Activated CD8-positive, alpha-beta T cell treated with anti-CD3 and anti-CD28 coated beads, Interleukin-2, amount 10 ng/mL, durations not matched to agents 7 days and 5 days (primary cell): ENCODE data around the gene AKAP5. TPM values are rescaled to one million over a fixed set of nuclear protein-coding genes. Genes with fewer than 3 reads are reported as not detected.
A peak's percentile ranks its signal among the peaks of the same experiment; 100 is the strongest.

Source experiments
- ATAC-seq: fragments of 150-1000 bp; cut with Tn5 transposase; one replicate; pipeline ENCODE4 v1.10.0; 2021; ENCODE audit warnings: moderate library complexity
- CTCF ChIA-PET: fragments of 350-600 bp; sonication (Branson Sonifier 250); formaldehyde crosslinking; loops from one replicate; lab custom pipeline; 2021; ENCODE audit warnings: antibody characterized with exemption; lab: Charles Lee
- POLR2A ChIA-PET: fragments of 350-600 bp; sonication (Branson Sonifier 250); formaldehyde crosslinking; loops from one replicate; lab custom pipeline; 2021; ENCODE audit warnings: antibody characterized with exemption; lab: Charles Lee
- DNase-seq: peaks from one replicate; pipeline ENCODE4 v3.0.0-alpha.2; 2020
- H3K27ac Mint-ChIP-seq: one replicate; pipeline ENCODE4 v1.8.0; 2021; ENCODE audit warnings: mild to moderate bottlenecking, mixed read lengths
- H3K27me3 Mint-ChIP-seq: one replicate; pipeline ENCODE4 v1.8.0; 2021; ENCODE audit warnings: low read depth, mixed read lengths
- H3K36me3 Mint-ChIP-seq: one replicate; pipeline ENCODE4 v1.8.0; 2021; ENCODE audit warnings: low read depth, mixed read lengths
- H3K4me1 Mint-ChIP-seq: one replicate; pipeline ENCODE4 v1.8.0; 2021; ENCODE audit warnings: low read depth, mixed read lengths
- H3K4me3 Mint-ChIP-seq: one replicate; pipeline ENCODE4 v1.8.0; 2021; ENCODE audit warnings: mild to moderate bottlenecking, mixed read lengths
- H3K9me3 Mint-ChIP-seq: one replicate; pipeline ENCODE4 v1.8.0; 2022; ENCODE audit warnings: mixed read lengths; ENCODE audit not compliant: insufficient read depth
- total RNA-seq, 2 experiments: library from RNA; stranded (reverse); gene quantifications; one replicate each; pipeline ENCODE4 v1.2.3, GENCODE V29; 2021

The AKAP5 gene
- total RNA-seq, result 1 to 10 TPM; 1.9 to 2.1 TPM

GRCh38 chr14:64465191-64465822 lies at the start of gene AKAP5:
AKAP5 (plus strand) TSS chr14:64465499; CDS start chr14:64468395, 2,896 bp downstream.
- Mint-ChIP-seq H3K27me3 (peaks cover 4% of the 10 kb centered on the region), H3K4me3 (peak within 1 kb of the TSS; percentile 80), H3K4me1 (peaks cover 40% of the 10 kb centered on the region), H3K27ac (peak within 1 kb of the TSS; percentile 71), H3K36me3 (peaks cover 13% of the 10 kb centered on the region), H3K9me3 (no peaks in the 10 kb centered on the region)
- POLR2A ChIA-PET, result interaction anchor here (0.8 to 1.9 kb wide), 5 partner anchors 17 to 78 kb away, joined by 3 to 7 read pairs (median 6); partner anchors contain the start of genes MTHFD1 and ZBTB1
- CTCF ChIA-PET, result interaction anchor here (1.0 to 3.7 kb wide), 10 partner anchors 12 to 122 kb away, joined by 3 to 27 read pairs (median 7); partner anchors contain the start of gene ZBTB25
- DNase-seq, result peak; percentile 71
- ATAC-seq, result peak; percentile 92

GRCh38 chr14:64416348-64416932 lies 48.9 kb upstream of the AKAP5 start:
- ChIA-PET CTCF (interaction anchor here (1.6 to 8.3 kb wide), 3 partner anchors 15 to 62 kb away, joined by 4 to 89 read pairs (median 4); no protein-coding TSS in a partner anchor), POLR2A (interaction anchor here (1.1 kb wide), 1 partner anchor 29 kb away, joined by 3 read pairs; no protein-coding TSS in a partner anchor)
- peaks cover 33% of the 10 kb centered on the region for H3K4me1 Mint-ChIP-seq
- H3K9me3 Mint-ChIP-seq, result no peaks in the 10 kb centered on the region
- DNase-seq (no peak), ATAC-seq (no peak)
- no peaks in the 10 kb centered on the region for H3K27me3 Mint-ChIP-seq
- no peak overlapping the region for H3K4me3 Mint-ChIP-seq
- H3K27ac Mint-ChIP-seq, result no peak overlapping the region
- peaks cover 74% of the 10 kb centered on the region for H3K36me3 Mint-ChIP-seq

- POLR2A ChIA-PET, result interaction anchor here (1.1 kb wide), 1 partner anchor 30 kb away, joined by 3 read pairs; no protein-coding TSS in a partner anchor
- Mint-ChIP-seq H3K27me3 (no peaks in the 10 kb centered on the region), H3K27ac (no peak overlapping the region), H3K4me3 (no peak overlapping the region), H3K4me1 (peaks cover 25% of the 10 kb centered on the region), H3K9me3 (no peaks in the 10 kb centered on the region), H3K36me3 (peaks cover 72% of the 10 kb centered on the region)
- ATAC-seq (no peak), DNase-seq (no peak)
- CTCF ChIA-PET, result interaction anchor here (1.6 to 8.3 kb wide), 3 partner anchors 14 to 61 kb away, joined by 4 to 89 read pairs (median 4); no protein-coding TSS in a partner anchor
Measured at GRCh38 chr14:64417055-64417770, 48.1 kb upstream of the AKAP5 start.

- ATAC-seq, result no peak
Measured at GRCh38 chr14:64417771-64418125, 47.6 kb upstream of the AKAP5 start.

GRCh38 chr14:64419003-64419402 lies 46.3 kb upstream of the AKAP5 start:
- POLR2A ChIA-PET, result no interaction called here
- Mint-ChIP-seq H3K27ac (peak overlapping the region; percentile 33), H3K27me3 (no peaks in the 10 kb centered on the region), H3K9me3 (no peaks in the 10 kb centered on the region), H3K4me3 (no peak overlapping the region), H3K36me3 (peaks cover 76% of the 10 kb centered on the region), H3K4me1 (peaks cover 17% of the 10 kb centered on the region)
- CTCF ChIA-PET, result interaction anchor here (8.3 kb wide), 1 partner anchor 13 kb away, joined by 89 read pairs; no protein-coding TSS in a partner anchor
- no peak for DNase-seq
- no peak for ATAC-seq

More at GRCh38 chr14:64417771-64418125, 47.6 kb upstream of the AKAP5 start:
- H3K27ac Mint-ChIP-seq, result peak overlapping the region; percentile 20
- DNase-seq, result no peak
- H3K4me3 Mint-ChIP-seq, result no peak overlapping the region
- CTCF ChIA-PET, result interaction anchor here (1.6 to 8.3 kb wide), 3 partner anchors 14 to 61 kb away, joined by 4 to 89 read pairs (median 4); no protein-coding TSS in a partner anchor
- H3K4me1 Mint-ChIP-seq, result peaks cover 21% of the 10 kb centered on the region
- POLR2A ChIA-PET, result interaction anchor here (1.1 kb wide), 1 partner anchor 30 kb away, joined by 3 read pairs; no protein-coding TSS in a partner anchor
- H3K9me3 Mint-ChIP-seq, result no peaks in the 10 kb centered on the region
- peaks cover 75% of the 10 kb centered on the region for H3K36me3 Mint-ChIP-seq
- no peaks in the 10 kb centered on the region for H3K27me3 Mint-ChIP-seq

- CTCF ChIA-PET, result interaction anchor here (8.3 kb wide), 1 partner anchor 10 kb away, joined by 89 read pairs; no protein-coding TSS in a partner anchor
- POLR2A ChIA-PET, result interaction anchor here (1.1 to 1.3 kb wide), 2 partner anchors 33 to 80 kb away, joined by 5 to 6 read pairs; partner anchors contain the start of gene MTHFD1
- no peak for DNase-seq
Measured at GRCh38 chr14:64421166-64421565, 44.1 kb upstream of the AKAP5 start.

GRCh38 chr14:64422005-64422404 lies 43.3 kb upstream of the AKAP5 start:
- POLR2A ChIA-PET, result interaction anchor here (1.1 to 1.3 kb wide), 2 partner anchors 34 to 79 kb away, joined by 5 to 6 read pairs; partner anchors contain the start of gene MTHFD1
- H3K4me3 Mint-ChIP-seq, result no peak overlapping the region
- CTCF ChIA-PET, result interaction anchor here (1.3 to 8.3 kb wide), 2 partner anchors 8 to 10 kb away, joined by 4 to 89 read pairs; no protein-coding TSS in a partner anchor
- H3K27ac Mint-ChIP-seq, result no peak overlapping the region
- H3K4me1 Mint-ChIP-seq, result peaks cover 4% of the 10 kb centered on the region
- no peaks in the 10 kb centered on the region for H3K27me3 Mint-ChIP-seq
- peaks cover 80% of the 10 kb centered on the region for H3K36me3 Mint-ChIP-seq
- DNase-seq (no peak), ATAC-seq (no peak)
- no peaks in the 10 kb centered on the region for H3K9me3 Mint-ChIP-seq

More at GRCh38 chr14:64421166-64421565, 44.1 kb upstream of the AKAP5 start:
- H3K27ac Mint-ChIP-seq, result peak overlapping the region; percentile 28
- peaks cover 80% of the 10 kb centered on the region for H3K36me3 Mint-ChIP-seq
- ATAC-seq, result no peak
- peaks cover 7% of the 10 kb centered on the region for H3K4me1 Mint-ChIP-seq
- H3K27me3 Mint-ChIP-seq, result no peaks in the 10 kb centered on the region
- no peak overlapping the region for H3K4me3 Mint-ChIP-seq
- no peaks in the 10 kb centered on the region for H3K9me3 Mint-ChIP-seq

- ATAC-seq, result no peak
- POLR2A ChIA-PET, result interaction anchor here (0.6 to 0.7 kb wide), 2 partner anchors 12 to 35 kb away, joined by 3 to 5 read pairs; partner anchors contain the start of gene MTHFD1
- DNase-seq, result no peak
- Mint-ChIP-seq H3K36me3 (peaks cover 80% of the 10 kb centered on the region), H3K4me1 (peaks cover 4% of the 10 kb centered on the region), H3K27ac (no peak overlapping the region), H3K4me3 (no peak overlapping the region), H3K9me3 (no peaks in the 10 kb centered on the region), H3K27me3 (no peaks in the 10 kb centered on the region)
- CTCF ChIA-PET, result interaction anchor here (1.3 to 8.3 kb wide), 3 partner anchors 9 to 13 kb away, joined by 4 to 89 read pairs (median 5); no protein-coding TSS in a partner anchor
Measured at GRCh38 chr14:64422756-64423155, 42.5 kb upstream of the AKAP5 start.

GRCh38 chr14:64423987-64424386 lies 41.3 kb upstream of the AKAP5 start:
- peaks cover 76% of the 10 kb centered on the region for H3K36me3 Mint-ChIP-seq
- DNase-seq, result no peak
- peaks cover 4% of the 10 kb centered on the region for H3K4me1 Mint-ChIP-seq
- ATAC-seq, result no peak
- ChIA-PET CTCF (interaction anchor here (0.7 to 1.8 kb wide), 4 partner anchors 10 to 54 kb away, joined by 3 to 5 read pairs (median 4); no protein-coding TSS in a partner anchor), POLR2A (interaction anchor here (1.3 to 1.5 kb wide), 2 partner anchors 36 to 85 kb away, joined by 3 read pairs; no protein-coding TSS in a partner anchor)
- H3K4me3 Mint-ChIP-seq, result no peak overlapping the region
- H3K27ac Mint-ChIP-seq, result no peak overlapping the region
- no peaks in the 10 kb centered on the region for H3K27me3 Mint-ChIP-seq
- no peaks in the 10 kb centered on the region for H3K9me3 Mint-ChIP-seq

GRCh38 chr14:64434528-64434927 lies 30.8 kb upstream of the AKAP5 start:
- H3K9me3 Mint-ChIP-seq, result no peaks in the 10 kb centered on the region
- peaks cover 70% of the 10 kb centered on the region for H3K36me3 Mint-ChIP-seq
- H3K27me3 Mint-ChIP-seq, result no peaks in the 10 kb centered on the region
- peaks cover 16% of the 10 kb centered on the region for H3K4me1 Mint-ChIP-seq
- ChIA-PET CTCF (interaction anchor here (0.9 to 6.8 kb wide), 5 partner anchors 11 to 84 kb away, joined by 3 to 89 read pairs (median 3); no protein-coding TSS in a partner anchor), POLR2A (no interaction called here)
- no peak overlapping the region for H3K4me3 Mint-ChIP-seq
- DNase-seq, result no peak
- ATAC-seq, result no peak
- peak overlapping the region; percentile 47 for H3K27ac Mint-ChIP-seq
